GM12878 (cell line): ENCODE data around the gene KTN1.

Experiments
- ATF3 ChIP-seq: IDR thresholded peaks from 2 replicates; pipeline ENCODE4 v1.6.1; 2011; ENCODE audit warnings: low read depth, mild to moderate bottlenecking, low read length, moderate library complexity, borderline replicate concordance; ENCODE audit errors: extremely low read depth
- CTCF ChIP-seq, 3 experiments: IDR thresholded peaks in 2 of 3; conservative IDR thresholded peaks in 1 of 3; 2 replicates each; pipeline ENCODE4 v1.5.1; 2011; ENCODE audit warnings: low read depth in 3 of 3, low read length in 3 of 3, mild to moderate bottlenecking in 3 of 3, control low read depth in 2 of 3, moderate library complexity in 2 of 3, inconsistent platforms in 1 of 3, mixed read lengths in 1 of 3; ENCODE audit not compliant: control insufficient read depth in 2 of 3, insufficient read depth in 1 of 3; ENCODE audit errors: extremely low read depth in 1 of 3
- EGR1 ChIP-seq, 2 experiments: IDR thresholded peaks; 1 replicate in 1 of 2; 2 replicates in 1 of 2; pipeline ENCODE4 v1.6.1; 2011 to 2012; ENCODE audit warnings: low read depth in 2 of 2, low read length in 2 of 2, borderline replicate concordance in 1 of 2, mild to moderate bottlenecking in 1 of 2, moderate library complexity in 1 of 2
- NFXL1 ChIP-seq: fragments of 450-650 bp; IDR thresholded peaks from 2 replicates; pipeline ENCODE4 v1.6.1; 2017; ENCODE audit warnings: antibody characterized with exemption, mild to moderate bottlenecking, borderline replicate concordance
- RAD21 ChIP-seq: IDR thresholded peaks from 2 replicates; pipeline ENCODE4 v1.6.1; 2011; ENCODE audit warnings: mild to moderate bottlenecking, low read depth, low read length, moderate library complexity; ENCODE audit not compliant: insufficient read depth
- RAD51 ChIP-seq: fragments of 450-650 bp; IDR thresholded peaks from 2 replicates; pipeline ENCODE4 v1.6.1; 2016; ENCODE audit warnings: moderate library complexity, mild to moderate bottlenecking, inconsistent platforms
- RFX5 ChIP-seq: IDR thresholded peaks from 2 replicates; pipeline ENCODE4 v1.6.1; 2011; ENCODE audit warnings: low read depth, low read length, improper control_type of control experiment
- SPI1 ChIP-seq: IDR thresholded peaks from 2 replicates; pipeline ENCODE4 v1.6.1; 2011; ENCODE audit warnings: low read depth, mild to moderate bottlenecking, low read length, moderate library complexity, borderline replicate concordance; ENCODE audit not compliant: insufficient read depth
- SRF ChIP-seq, 2 experiments: IDR thresholded peaks; 2 replicates each; pipeline ENCODE4 v1.6.1; 2011; ENCODE audit warnings: low read depth in 2 of 2, low read length in 2 of 2, mild to moderate bottlenecking in 1 of 2, moderate library complexity in 1 of 2
- USF2 ChIP-seq: IDR thresholded peaks from 2 replicates; pipeline ENCODE4 v1.6.1; 2011; ENCODE audit warnings: low read depth, low read length, improper control_type of control experiment, borderline replicate concordance
- ZNF592 ChIP-seq: fragments of 450-650 bp; IDR thresholded peaks from 2 replicates; pipeline ENCODE4 v1.6.1; 2017; ENCODE audit warnings: mild to moderate bottlenecking, moderate library complexity
- ZSCAN29 ChIP-seq: fragments of 450-650 bp; IDR thresholded peaks from 2 replicates; pipeline ENCODE4 v1.6.1; 2017; ENCODE audit warnings: mild to moderate bottlenecking, moderate library complexity

- no peak for TF ChIP-seq RAD51
- no peak for TF ChIP-seq EGR1 (IDR thresholded peaks at IDR 0.05; ENCODE audit: borderline replicate concordance in 1 of 2, low read depth in 2 of 2, low read length in 2 of 2)
- no peak for TF ChIP-seq ZSCAN29
- no peak for TF ChIP-seq ATF3
- TF ChIP-seq CTCF (IDR thresholded peaks at IDR 0.05 in 2 of 3, conservative IDR thresholded peaks at IDR 0.05 in 1 of 3; ENCODE audit: control insufficient read depth in 2 of 3, extremely low read depth in 1 of 3, insufficient read depth in 1 of 3, low read depth in 3 of 3, low read length in 3 of 3): no peak
- no peak for TF ChIP-seq NFXL1
- no peak for TF ChIP-seq RFX5
- TF ChIP-seq ZNF592: no peak
- TF ChIP-seq USF2: no peak
- no peak for TF ChIP-seq SPI1
- TF ChIP-seq RAD21: no peak
- no peak for TF ChIP-seq SRF (IDR thresholded peaks at IDR 0.05; ENCODE audit: low read depth in 2 of 2, low read length in 2 of 2)
Observed at GRCh38 chr14:55536204-55536708, 43.8 kb upstream of the KTN1 start.
